ENCODE results near the gene CADPS2.

The CADPS2 gene

DNA sequence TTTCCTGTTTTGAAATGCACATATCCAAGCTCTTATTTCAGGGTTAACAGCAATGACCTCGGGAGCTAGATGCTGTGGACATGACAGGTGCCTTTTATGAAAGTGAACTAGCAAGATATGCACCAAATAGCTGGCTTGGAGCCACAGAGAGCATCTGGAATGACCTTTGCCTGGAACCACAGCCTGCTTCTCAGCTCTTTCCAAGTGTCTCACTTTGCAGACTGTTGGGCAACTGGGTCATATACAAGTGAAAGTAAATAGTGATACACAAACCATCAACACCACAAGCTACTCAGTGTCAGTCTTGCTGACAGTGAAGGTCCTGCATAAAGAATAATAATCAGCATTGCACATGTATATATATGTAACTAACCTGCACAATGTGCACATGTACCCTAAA lies 370.9 kb downstream of the CADPS2 start:
- no peak for DNase-seq

DNA sequence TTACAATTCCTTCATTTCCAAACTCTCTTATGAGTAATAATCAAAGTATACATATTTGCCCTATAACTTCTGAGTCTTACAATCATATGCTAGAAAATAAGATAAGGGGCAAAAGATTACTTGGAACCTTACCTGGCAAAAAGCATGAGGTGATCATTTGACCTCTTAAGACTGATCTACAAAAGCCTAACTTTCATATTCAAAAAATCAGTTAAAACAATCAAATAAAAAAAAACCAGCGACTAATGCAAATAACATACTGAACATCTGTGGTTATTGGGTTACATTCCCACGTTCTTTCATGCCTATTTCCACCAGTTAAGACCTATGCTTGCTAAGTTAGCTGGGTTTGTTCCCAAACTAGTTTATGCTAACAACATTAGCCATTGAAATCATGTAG lies 375.0 kb downstream of the CADPS2 start:
- DNase-seq: no peak

DNA sequence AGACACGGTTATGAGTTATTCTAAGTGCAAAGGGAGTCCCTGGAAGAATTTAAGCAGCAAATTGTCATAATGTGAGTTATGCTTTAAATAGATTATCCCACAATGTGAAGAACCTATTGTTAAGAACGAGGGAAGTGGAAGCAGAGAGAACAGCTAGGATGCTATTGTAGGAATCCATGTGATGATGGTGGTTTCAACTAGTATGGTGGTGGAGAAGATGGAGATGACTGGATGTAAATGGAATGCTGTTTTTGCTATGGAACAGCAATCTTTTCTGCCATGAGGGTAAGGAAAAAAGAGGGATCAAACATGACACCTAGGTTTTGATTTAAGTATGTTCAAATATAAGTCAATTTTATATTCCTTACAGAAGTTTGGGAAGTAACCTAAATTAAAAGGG lies 378.7 kb downstream of the CADPS2 start:
- DNase-seq: no peak

DNA sequence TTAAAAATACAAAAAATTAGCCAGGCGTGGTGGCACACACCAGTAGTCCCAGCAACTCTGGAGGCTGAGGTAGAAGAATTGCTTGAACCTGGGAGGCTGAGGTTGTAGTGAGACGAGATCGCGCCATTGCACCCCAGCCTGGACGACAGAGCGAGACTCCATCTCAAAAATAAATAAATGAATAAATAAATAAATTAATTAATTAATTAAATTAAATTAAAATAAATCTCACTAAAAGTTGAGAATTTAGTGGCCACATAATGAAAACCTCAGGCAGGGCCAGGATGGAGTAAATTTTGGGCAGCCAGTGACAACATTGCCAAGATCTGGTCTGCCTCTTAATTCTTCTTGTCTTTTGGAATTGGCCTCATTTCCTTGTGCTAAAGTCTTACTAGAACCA lies 394.3 kb downstream of the CADPS2 start:
- DNase-seq: no peak

DNA sequence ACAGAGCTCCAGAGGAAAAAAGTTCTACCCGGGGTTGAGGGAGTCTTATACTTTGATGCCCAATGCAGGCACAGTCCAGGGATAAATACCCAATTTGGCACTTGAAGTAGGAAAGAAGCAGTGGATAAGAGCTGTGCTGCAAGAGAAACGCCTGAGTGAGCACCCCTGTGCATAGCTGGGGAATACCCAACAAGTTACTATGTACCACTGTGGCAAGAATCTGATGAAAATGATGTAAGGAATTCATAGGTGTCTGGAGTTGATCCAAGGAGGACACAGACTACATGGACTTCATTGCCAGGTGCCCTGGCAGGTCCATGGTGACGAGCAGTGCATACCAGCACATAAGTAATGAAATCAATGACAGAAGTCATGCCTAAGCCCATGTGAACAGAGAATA lies 398.0 kb downstream of the CADPS2 start:
- DNase-seq: no peak

DNA sequence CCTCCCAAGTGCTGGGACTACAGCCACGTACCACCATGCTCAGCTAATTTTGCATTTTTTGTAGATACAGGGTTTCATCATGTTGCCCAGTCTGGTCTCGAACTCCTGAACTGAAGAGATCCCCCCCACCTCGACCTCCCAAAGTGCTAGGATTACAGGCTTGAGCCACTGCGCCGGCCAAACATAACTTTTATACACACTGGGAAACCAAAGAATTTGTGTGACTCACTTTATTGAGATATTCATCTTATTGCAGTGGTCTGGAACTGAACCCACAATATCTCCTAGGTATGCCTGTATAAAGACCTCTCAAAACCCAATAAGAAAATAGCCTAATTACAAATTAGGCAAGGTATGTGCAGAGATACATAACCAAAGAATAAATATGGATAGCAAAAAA lies 399.1 kb downstream of the CADPS2 start:
- no peak for DNase-seq

DNA sequence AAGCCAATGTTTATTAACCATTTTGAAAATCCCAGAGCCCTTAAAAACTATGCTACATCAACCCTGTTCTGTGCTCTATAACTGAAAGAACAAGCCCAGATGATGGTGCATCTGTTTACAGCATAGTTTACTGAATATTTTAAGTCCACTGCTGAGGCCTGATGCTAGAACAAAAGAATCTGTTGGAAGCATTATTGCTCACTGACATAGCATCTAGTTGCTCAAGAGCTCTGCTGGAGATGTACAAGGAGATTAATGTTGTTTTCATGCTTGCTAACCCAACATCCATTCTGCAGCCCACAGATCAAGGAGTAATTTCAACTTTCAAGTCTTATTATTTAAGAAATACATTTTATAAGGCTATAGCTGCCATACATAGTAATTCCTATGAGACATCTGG lies 400.4 kb downstream of the CADPS2 start:
- DNase-seq: no peak

DNA sequence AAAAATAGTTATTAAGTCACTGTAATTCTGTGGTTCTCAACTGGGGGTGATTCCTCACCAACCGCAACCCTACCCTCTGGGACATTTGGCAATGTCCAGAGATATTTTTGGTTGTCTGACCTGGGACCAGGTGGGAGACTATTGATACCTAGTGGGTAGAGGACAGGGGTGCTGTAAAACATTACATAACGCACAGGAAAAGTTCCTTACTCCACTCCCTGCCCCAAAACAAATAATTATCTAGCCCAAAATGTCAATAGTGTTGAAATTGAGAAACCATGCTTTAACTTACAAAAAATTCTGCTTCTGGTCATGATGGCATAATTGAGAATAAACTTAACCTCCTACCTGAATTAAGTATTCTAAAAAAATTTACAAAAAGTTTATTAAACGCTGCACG lies 404.0 kb downstream of the CADPS2 start:
- no peak for DNase-seq

DNA sequence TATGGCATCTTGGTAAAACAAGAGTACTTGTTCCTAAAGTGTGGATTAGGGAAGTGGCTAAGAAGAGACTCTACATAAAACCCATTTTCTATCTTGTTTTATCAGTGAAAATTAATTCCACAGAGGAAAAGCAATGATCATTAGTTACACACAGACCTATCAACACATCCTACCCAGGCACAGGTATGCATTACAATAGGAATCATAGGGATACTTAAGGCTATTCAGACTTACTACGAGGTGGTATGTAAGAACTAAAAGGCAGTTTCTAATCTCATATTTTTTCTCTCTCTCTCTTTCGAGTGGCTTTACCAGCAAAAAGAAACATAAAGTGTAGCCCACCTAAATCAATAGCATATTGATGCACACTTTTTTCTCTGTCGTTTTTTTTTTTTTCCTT lies 415.4 kb downstream of the CADPS2 start:
- DNase-seq: no peak

DNA sequence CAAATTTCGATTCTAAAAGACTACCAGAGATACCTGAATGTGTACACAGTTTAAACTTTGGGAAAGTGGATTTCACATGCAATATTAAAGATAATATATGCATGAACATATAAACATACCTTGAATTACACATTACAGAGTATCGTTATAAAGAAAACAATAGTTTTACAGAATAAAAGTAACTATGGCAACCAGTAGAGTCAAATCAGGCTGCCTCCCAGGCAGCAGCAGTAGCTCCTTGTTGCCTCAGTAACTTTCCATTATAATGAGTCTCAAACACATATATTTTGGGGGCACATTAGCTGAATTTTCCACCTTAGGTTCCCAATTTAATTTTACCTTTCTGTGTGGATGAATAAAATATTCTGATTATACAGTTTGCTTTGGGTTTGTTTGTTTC lies 417.3 kb downstream of the CADPS2 start:
- DNase-seq: no peak

DNA sequence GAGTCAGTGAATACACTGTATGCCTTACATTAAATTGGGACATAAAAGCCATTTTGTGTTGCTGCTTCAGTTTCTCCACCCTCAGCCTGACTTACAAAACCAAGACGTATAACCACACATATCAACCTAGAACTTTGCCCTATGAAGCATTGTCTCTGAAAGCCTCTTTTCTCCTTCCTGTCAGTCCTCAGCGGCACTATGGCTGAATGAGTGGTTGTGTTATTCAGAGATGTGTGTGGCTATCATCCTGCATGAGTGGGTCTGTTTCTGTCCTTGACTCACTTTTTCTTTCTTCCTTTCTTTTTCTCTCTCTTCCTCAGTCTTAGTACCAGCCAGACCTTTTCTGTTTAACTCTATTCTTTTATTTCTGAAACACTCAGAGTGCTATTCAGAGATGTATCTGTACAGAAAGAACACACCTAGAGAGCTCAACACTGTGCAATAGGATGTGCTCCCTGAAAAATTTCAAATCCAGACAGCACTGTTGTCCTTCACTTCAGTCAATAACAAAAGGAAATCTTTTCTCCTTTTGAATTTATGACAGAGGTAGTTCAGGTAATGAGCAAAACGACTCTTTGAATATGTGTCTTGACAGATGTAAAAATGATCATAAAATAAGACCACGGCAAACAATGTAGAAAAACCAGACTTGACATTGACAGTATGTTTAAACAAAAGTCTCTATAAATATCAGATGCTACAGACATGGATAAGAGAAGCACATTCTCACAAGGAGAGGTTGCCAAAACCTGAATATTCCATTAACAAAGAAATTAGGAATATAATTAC lies 418.4 kb downstream of the CADPS2 start:
- no peak for DNase-seq

DNA sequence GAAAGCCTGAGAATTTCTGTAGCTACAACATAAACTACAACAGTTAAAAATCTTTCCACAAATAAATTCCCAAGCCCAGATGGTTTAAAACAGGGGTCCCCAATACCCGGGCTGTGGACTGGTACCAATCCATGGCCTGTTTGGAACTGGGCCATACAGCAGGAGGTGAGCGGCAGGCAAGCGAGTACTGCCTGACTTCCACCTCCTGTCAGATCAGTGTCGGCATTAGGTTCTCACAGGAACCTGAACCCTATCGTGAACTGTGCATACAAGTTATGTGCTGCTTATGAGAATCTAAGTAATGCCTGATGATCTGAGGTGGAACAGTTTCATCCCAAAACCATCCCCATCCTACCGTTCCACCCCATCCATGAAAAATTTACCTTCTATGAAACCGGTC lies 421.0 kb downstream of the CADPS2 start:
- DNase-seq: no peak

DNA sequence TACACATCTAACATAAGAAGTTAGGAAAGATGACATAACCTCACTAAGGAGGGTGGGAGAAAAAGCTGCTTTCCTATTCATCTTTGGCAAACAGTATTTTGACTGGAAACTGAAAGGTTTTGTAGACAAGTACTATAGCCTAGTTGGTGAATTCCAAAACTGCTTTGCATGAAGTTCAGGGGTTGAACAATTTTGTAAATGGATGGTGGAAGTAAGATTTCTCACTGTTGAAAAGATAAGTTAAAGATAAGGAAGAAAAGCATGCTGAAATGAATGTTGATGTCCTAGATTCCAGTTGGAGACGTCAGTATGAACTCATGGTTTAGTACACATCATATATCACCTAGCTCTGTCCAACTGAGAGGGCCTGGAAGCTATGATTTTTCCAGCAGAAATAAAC lies 422.6 kb downstream of the CADPS2 start:
- DNase-seq: no peak

DNA sequence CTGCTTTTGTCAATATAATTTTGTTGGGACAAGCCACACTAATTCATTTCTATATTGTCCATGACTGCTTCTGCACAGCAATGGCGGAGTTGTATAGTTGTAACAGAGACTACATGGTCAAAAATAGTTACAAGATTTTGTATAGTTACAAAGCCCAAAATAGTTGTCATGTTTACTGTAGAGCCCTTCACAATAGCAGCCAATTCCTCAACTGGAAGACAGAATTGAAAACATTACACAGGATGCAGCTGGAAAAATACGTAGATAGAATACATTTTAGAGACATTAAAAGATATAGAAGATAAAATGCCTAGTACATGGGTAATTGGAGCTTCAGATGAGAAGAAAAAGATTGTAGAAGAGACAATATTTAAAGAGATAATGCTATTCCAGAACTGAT lies 425.3 kb downstream of the CADPS2 start:
- no peak for DNase-seq

DNA sequence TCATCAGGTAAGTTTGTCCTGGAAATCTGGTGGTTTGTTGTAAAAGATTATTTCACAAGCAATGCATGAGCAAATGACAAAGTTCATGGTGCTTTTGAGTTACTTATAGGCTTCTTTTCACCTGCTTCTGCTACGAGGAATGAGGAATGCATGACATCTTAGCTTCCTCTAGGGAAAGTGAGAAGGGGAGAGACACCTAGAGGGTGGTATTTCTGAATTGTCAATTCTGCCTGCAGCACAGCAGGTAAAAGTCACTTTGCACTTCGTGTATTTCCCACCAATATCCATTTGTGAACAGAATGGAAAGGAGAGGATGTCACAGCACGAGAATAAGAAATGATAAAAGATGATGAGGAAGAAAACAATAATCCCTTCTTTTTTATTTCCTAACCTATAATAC lies 428.3 kb downstream of the CADPS2 start:
- DNase-seq: no peak

DNA sequence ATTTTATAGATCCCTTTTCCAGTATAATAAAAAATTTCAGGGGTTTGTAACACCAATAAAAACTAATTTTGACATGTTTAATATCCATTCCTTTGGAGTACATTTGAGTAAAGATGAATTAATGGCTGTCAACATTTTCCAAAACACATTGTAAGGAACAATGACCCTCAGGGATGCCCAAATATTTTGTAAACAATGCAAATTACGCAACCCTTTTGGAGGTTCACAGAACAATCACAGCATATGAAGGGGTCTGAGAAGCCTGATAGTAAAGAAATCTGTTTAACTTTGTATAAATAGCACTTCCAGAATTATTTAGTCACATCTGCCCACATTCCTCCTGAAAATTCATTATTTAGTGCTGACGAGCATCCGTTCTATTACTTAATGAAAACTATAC lies 428.9 kb downstream of the CADPS2 start:
- no peak for DNase-seq

DNA sequence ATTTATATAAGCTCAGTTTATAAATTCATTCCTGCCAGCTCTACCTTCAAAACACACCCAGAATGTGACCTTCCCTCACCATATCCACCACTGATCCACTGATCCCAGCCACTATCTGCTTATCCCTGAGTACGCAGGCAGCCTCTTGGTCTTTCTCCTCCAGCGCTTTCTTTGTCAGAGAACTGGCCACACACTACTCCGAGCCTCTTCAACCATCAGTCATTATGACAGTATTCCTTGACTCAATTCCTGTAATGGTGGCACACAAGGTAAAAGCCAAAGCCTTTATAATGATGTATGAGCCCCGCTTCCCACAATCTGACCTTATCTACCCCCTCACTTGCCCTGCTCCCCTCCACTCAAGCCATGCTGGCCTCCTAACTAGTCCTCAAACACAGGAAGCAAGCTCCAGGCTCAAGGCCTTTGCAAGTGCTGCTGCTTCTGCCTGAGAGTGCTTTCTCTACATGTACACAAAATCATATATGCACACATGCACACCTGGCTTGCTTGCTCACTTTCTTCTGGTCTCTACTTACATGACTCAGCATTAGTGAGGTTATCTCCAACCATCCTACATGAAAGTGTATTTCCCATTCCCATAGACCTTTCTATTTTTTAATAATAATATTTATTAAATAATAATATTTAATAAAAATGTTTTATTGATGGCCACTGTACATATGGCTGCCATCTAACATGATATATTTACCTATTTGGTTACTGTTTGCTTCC lies 431.3 kb downstream of the CADPS2 start:
- DNase-seq: no peak

DNA sequence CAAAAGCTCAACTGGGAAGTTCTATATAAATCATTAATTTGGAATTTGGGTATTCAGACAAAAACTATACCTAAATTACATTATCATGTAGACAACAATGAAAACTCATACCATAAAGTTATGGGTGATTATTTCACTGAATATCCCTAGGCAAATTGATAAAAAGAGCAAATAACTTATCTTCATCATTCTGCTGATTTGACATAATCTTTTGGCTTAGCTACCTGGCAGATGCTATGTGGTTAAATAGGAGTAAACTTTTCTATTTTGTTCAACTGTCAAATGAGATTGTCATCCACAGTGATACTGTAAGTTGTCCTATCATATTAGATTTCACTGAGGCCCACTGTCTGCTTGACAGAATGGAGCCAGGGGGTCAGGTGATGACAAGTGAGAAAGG lies 432.8 kb downstream of the CADPS2 start:
- DNase-seq: no peak

DNA sequence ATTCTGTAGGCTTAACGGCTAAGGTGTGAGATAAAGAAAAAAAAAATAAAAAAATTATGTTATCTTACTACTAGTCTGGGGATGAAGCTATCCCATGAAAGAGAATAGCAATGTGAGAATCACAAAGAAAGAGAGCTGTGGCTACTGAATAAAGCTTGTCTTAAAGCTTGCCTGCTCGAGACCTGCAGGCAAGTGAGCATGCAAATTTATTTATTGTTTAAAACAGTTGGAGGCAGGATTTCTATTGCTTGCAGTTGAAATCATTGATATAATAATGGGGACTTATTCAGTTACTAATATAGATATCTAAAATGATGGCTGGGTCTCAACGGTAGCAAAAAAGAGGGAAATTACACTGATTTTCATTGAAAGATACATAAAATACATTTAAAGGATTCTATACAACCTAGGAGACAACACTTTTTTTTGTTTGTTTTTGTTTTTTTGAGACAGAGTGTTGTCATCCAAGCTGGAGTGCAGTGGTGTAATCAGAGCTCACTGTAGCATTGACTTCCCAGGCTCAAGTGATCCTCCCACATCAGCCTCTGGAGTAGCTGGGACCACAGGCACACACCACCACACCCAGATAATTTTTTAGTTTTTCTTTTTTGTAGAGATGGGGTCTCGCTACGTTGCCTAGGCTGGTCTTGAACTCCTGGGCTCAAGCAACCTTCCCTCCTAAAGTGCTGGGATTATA lies 437.2 kb downstream of the CADPS2 start:
- DNase-seq: no peak

DNA sequence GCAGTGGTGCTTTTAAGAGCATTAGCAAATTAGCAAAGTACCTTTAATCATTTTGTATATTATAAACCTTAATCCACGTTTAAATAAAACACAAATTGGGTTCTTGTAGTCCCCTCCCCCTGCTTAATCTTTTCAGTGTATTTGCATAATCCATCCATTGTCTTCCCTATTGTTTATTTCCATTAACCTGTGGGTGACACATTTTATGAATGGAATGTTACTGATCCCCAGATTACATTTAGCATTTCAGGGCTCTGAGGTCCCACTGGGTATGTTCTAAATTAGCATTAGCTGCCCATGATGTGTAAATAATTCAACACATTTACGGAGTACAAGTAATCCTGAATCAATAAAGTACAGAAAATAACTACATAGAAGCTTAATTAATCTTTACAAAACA lies 443.3 kb downstream of the CADPS2 start:
- DNase-seq: no peak

DNA sequence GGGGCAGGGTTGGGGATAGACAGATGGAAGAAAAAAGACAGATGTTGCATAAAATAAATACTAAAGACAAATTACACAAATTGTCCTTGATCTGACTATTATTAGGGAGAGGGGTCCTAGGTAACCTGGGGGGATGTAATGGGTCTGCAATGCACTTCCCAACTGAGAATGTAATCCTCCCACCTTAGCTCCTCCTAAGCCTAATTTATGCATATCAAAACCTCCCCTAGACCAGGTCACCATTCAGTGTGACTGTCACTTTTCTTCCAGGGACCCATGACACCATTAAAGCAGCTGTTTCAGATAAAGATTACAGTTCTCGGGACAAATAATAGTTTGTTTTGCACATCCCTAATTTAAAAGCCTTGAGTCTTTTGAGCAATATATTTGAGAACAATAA lies 447.8 kb downstream of the CADPS2 start:
- DNase-seq: no peak

DNA sequence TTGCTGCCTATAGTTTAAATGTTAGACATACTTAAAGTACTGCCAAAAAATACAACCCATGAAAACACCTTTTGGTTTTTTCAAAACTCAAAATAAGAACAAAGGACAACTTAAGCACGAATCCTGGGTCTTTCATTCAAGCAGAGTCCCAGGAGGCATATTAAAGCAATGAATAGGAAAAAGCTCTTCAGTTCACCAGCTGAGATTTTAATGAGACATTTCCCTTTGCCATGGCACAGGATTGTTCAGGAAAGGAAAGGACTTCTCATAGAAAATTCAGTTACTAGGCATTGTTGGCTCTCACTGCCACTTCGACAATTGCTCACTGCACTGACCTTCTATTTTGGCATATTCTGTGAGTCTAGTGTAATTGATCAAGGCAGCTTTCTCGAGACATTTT lies 448.3 kb downstream of the CADPS2 start:
- no peak for DNase-seq

DNA sequence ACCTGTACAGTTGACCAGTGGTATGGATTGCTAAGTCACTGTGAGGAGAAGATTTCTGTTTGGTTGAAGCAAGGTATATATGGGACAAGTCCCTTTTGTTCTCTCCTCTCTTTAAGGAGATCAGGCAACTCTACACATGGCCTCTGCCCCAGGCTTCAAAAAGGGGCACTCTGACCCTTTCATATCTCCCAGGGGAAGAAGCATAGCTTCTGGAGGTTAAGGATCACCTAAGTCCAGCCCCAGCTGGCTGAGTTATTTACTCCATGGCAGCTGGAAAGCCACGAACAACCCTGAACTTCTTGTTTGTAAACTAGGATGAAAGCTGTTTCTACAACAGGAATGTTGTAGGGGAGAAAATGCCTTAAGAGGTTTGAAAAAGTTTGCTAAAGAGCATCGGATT lies 452.5 kb downstream of the CADPS2 start:
- no peak for DNase-seq

DNA sequence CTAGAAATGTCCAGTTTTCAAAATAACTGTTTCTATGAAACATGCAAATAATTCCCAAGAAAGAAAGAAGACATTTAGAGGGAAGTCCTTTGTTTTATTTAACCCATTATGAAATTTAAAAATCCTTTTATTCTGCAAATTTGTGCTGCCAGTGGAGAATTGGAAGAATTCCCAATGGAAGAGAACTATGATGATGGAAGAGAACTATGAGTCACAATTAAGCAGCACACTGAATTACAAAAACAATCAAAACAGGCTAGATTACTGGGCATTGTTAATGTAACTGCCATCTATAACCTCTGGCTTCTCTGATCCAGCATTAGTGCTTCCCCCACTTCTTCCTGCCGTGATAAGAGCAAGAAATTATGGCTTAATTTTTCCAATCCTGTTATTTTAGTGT lies 455.6 kb downstream of the CADPS2 start:
- DNase-seq: no peak
